ENCODE results near the gene LRFN2. TPM values are rescaled to one million over a fixed set of nuclear protein-coding genes. Genes with fewer than 3 reads are reported as not detected.

Gene LRFN2
- total and polyA plus RNA-seq, 2 of the 8 experiments (the other 6 are each of a cell fraction or from before 2014, with no cell fraction given): 2.3 TPM

GRCh38 chr6:40369042-40369441 lies 218.1 kb downstream of the LRFN2 start:
- whole genome bisulfite sequencing, 2 experiments (ENCODE audit: extremely low coverage in 1 of 2, insufficient coverage in 1 of 2, insufficient read length in 1 of 2, insufficient replicate concordance in 2 of 2, low coverage in 1 of 2, low lambda C conversion rate in 2 of 2, missing lambda C conversion rate in 1 of 2): 89% methylated on average over 2 of the region's 2 CpGs; no CpG with 5 or more reads in 1 of the 2 experiments
- CTCF ChIA-PET (ENCODE audit: partially characterized antibody): no interaction called here

More at GRCh38 chr6:40369042-40369441, 218.1 kb downstream of the LRFN2 start:
- Histone ChIP-seq H2AFZ (ENCODE audit: low read length) (no peak overlapping the region), H2BK15ac (ENCODE audit: low read length) (no peak overlapping the region), H3K79me1 (ENCODE audit: low read depth, low read length) (no peaks in the 10 kb centered on the region), H2BK12ac (ENCODE audit: low read depth, low read length) (no peak overlapping the region), H3K27me3 (replicated peaks in 1 of 4; ENCODE audit: control insufficient read depth in 3 of 4, extremely low read depth in 1 of 4, insufficient read depth in 3 of 4, low read length in 3 of 4) (no peaks in the 10 kb centered on the region), H3K4me1 (replicated peaks in 1 of 4; ENCODE audit: control insufficient read depth in 3 of 4, insufficient read depth in 4 of 4, low read length in 3 of 4) (peaks cover 0 to 5% (median 2%) of the 10 kb centered on the region in 4 experiments; a peak in 2 of 7 replicates), H3K4me2 (ENCODE audit: insufficient read depth in 1 of 2, low read depth in 2 of 2, low read length in 2 of 2) (no peak overlapping the region), H3K14ac (ENCODE audit: insufficient read length) (no peak overlapping the region), H3K79me2 (ENCODE audit: control insufficient read depth in 1 of 2, insufficient read depth in 2 of 2, low read length in 2 of 2) (no peaks in the 10 kb centered on the region), H3K23ac (ENCODE audit: insufficient read length) (no peak overlapping the region), H3K9ac (replicated peaks in 1 of 4; ENCODE audit: extremely low read depth in 1 of 4, low read depth in 3 of 4, low read length in 3 of 4) (no peak overlapping the region), H3K36me3 (ENCODE audit: control insufficient read depth in 2 of 4, insufficient read depth in 4 of 4, low read length in 3 of 4) (no peaks in the 10 kb centered on the region), H2BK20ac (ENCODE audit: low read length) (no peak overlapping the region), H2AK5ac (ENCODE audit: low read depth, low read length) (no peak overlapping the region), H4K91ac (replicated peaks; ENCODE audit: insufficient read length, low read length) (no peak overlapping the region), H3K4ac (replicated peaks; ENCODE audit: insufficient read length, low read depth, low read length) (no peak overlapping the region), H3K18ac (ENCODE audit: extremely low read depth, low read length) (no peak overlapping the region), H4K8ac (ENCODE audit: extremely low read depth, insufficient read depth, low read length) (no peak overlapping the region), H3K23me2 (ENCODE audit: low read depth, low read length) (no peaks in the 10 kb centered on the region), H4K5ac (ENCODE audit: insufficient read length, low read depth, low read length) (no peak overlapping the region), H3K27ac (ENCODE audit: low read depth, low read length) (no peak overlapping the region), H2BK120ac (replicated peaks; ENCODE audit: low read depth, low read length) (no peak overlapping the region), H4K20me1 (replicated peaks in 1 of 2; ENCODE audit: control insufficient read depth in 1 of 2, insufficient read depth in 2 of 2, low read length in 2 of 2) (no peaks in the 10 kb centered on the region), H2BK5ac (ENCODE audit: low read depth, low read length) (no peak overlapping the region), H3K4me3 (ENCODE audit: extremely low read depth in 1 of 4, insufficient read depth in 2 of 4, low read depth in 3 of 4, low read length in 4 of 4) (no peak overlapping the region), H3K9me3 (ENCODE audit: insufficient read depth in 2 of 2, low read depth in 1 of 2, low read length in 1 of 2) (no peaks in the 10 kb centered on the region), H3K56ac (replicated peaks; ENCODE audit: insufficient read length, low read depth, low read length) (no peak overlapping the region)
- FAIRE-seq: no peak
- POLR2A ChIA-PET (ENCODE audit: partially characterized antibody): interaction anchor here (1.8 kb wide), 1 partner anchor 10 kb away, joined by 4 read pairs; no protein-coding TSS in a partner anchor
- DNase-seq (ENCODE audit: low read depth in 1 of 2, low spot score in 2 of 2): no peak

All from H1 (cell line).